ENCODE data around the gene MAVS.

DNA sequence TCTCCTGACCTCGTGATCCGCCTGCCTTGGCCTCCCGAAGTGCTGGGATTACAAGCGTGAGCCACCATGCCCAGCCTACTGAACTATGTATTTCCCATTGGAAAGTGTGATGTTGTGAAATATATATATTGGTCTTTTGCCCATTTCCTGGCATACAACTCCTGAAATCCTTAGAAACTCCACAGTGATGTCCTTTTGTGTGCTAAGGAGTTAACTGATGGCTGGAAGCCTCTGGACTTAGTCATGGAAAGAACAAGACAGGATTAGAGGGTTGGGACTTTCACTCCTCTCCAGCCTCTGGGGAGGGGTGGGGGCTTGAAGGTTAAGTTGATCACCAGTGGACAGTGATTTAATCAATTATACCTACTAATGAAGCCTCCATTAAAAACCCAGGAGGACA is 49.7 kb downstream of the MAVS start:
- TF ChIP-seq POLR2A (IDR thresholded peaks at IDR 0.05; ENCODE audit: extremely low read depth, insufficient read length), result no peak
- TF ChIP-seq, protein P1, sequence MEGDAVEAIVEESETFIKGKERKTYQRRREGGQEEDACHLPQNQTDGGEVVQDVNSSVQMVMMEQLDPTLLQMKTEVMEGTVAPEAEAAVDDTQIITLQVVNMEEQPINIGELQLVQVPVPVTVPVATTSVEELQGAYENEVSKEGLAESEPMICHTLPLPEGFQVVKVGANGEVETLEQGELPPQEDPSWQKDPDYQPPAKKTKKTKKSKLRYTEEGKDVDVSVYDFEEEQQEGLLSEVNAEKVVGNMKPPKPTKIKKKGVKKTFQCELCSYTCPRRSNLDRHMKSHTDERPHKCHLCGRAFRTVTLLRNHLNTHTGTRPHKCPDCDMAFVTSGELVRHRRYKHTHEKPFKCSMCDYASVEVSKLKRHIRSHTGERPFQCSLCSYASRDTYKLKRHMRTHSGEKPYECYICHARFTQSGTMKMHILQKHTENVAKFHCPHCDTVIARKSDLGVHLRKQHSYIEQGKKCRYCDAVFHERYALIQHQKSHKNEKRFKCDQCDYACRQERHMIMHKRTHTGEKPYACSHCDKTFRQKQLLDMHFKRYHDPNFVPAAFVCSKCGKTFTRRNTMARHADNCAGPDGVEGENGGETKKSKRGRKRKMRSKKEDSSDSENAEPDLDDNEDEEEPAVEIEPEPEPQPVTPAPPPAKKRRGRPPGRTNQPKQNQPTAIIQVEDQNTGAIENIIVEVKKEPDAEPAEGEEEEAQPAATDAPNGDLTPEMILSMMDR (IDR thresholded peaks at IDR 0.05; ENCODE audit: low read depth, low read length), result no peak
- no peak for TF ChIP-seq MYC (IDR thresholded peaks at IDR 0.05; ENCODE audit: low read depth, low read length)
